Dermis blood vessel endothelial cell (primary cell): ENCODE data around the gene BRF1. TPM values are rescaled to one million over a fixed set of nuclear protein-coding genes. Genes with fewer than 3 reads are reported as not detected.
A peak's percentile ranks its signal among the peaks of the same experiment; 100 is the strongest.

ENCODE experiments used
- DNase-seq: peaks from one replicate; pipeline ENCODE4 v3.0.0; 2010
- total RNA-seq: library from RNA; depleted of rRNA; stranded (reverse); fragments of >200 nt; gene quantifications from 2 replicates; pipeline ENCODE4 v1.2.3, GENCODE V29; 2014

The BRF1 gene
- total RNA-seq, 1 donor from 2014 or later = 71.5 TPM

GRCh38 chr14:105207460-105207901, 93.3 kb downstream of the BRF1 start:
- no peak for DNase-seq

DNA sequence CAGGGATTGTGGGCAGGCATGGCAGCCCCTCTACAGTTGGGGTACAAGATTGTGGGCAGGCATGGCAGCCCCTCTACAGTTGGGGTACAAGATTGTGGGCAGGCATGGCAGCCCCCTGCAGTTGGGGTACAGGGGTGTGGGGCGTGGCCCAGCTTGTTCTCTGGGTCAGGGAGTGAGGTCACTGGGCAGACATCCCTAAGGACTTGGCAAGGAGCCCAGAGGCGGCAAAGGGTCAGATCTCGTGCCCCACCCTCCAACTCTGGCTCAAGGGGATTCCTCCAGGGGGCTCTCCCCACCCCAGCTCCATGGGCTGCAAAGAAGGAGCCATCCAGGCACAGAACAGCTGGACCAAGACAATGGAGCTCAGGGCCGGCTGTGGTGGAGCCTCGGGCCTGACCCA, 93.9 kb downstream of the BRF1 start:
- DNase-seq = no peak

- no peak for DNase-seq
These were observed 95.1 kb downstream of the BRF1 start for GRCh38 chr14:105205673-105206208.

DNA sequence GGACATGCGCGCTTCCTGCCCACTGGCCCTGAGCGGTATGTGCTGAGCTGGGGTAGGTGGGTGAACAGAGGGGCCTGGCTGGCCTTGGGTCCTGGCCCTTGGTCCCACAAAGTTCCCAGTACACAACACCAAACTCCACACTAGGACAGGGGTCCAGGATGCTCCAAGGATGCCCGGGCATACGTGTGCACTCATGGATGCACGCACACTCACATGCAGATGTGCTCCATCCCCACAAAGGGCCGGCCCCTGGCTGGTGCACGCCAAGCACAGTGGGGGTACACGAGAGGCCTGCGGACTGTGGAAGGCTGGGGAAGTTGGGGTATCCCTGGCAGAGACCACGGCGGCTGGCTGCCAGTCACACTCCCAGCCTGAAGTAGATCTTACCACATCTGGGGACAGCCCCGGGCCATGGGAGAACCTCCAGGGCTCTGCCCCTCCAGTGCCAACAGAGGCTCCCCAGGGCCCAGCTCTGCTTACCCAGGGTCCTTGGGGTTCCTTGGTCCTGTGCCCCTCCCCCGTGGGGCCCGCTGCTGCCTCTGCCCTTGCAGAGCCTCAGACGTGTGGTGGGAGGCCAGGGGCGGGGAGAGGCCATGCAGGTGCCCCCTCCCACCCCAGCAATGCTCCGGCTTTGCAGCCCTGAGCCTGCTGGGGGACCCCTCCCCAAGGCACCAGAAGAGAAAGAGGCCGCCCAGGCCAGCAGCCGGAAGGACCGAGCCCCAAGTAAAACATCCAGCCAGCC, 95.7 kb downstream of the BRF1 start:
- no peak for DNase-seq

DNA sequence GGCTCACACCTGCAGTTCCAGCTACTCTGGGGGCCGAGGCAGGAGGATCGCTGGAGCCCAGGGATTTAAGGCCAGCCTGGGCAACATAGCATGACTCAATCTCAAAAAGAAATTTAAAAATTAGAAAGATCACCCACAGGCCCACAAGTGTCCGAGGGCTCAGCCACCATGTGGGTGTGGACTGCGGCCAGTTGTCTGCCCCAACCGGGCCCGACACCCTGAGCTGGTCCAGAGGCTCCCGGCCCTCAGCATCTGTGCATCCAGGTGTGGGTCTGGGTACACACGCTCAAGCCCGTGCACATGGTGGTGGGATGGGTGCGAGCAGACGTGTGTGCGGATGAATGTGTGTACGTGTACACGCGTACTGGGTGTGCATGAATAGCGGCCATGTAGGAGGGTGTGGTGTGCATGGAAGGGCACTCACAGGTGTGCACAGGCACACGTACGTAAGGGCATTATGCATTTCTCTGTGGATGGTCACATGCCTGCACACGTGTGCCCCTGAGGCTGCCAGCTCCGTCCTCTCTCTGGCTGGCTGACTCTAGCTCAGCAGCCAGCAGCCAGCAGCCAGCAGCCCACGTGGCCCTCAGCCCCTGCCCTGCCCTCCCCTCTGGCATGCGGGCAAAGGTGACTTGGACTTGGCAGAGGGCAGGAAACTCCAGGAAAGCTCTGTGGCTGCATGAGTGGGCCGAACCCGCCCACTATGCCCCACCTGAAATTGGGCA, 96.4 kb downstream of the BRF1 start:
- DNase-seq = peak; percentile 33

- DNase-seq = no peak
These were observed 97.1 kb downstream of the BRF1 start for GRCh38 chr14:105203701-105204100.

DNA sequence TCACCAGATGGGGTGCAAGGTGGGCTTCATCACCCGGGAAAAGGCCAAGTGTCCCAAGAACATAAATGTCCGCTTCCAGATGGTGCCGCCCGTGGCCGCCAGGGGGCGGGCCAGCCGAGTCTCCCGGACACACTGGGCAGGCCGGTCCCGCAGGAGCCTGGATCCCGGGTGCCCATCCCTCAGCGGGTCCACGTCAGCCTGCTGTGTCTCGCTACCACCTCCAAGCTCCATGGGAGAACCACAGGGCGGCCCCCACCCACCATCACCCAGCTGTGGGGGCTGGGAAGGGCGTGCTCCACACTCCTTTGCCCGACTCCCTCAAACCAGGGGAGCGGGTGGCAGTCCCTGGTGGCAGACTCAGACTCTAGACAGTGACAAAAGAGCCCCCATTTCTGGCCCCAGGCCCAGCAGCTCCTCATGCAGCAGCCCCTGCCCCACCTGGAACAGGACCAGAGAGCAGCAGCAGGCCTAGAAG, 97.7 kb downstream of the BRF1 start:
- peak; percentile 76 for DNase-seq

DNA sequence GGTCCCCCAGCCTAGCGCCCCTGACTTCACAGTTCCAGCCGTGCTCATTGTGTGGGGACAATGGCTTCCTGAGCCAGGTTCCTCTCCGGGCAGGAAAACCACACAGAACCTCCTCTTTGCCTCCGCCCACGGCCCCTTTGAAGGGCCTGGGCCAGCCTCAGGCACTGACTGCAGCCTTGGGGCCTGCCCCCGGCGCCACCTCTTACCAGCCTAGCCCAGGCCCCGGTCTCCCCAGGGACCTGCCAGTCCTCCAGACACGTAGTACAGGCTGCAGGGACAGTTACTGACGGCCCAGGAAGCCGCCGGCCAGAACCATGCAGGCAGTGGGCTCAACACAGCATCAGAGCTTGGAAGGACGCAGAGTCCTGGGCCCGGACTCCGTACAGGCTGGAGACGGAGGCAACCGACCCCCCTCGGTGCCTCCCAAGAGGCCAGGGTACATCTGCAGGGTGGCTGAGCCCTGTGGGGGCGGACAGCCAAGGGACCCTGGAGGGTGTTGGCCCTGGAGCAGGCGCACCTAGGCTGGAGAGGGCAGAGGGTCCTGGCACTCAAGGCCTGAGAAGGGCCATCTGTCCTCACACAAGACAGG, 98.8 kb downstream of the BRF1 start:
- peak; percentile 45 for DNase-seq

GRCh38 chr14:105201156-105201924, 99.5 kb downstream of the BRF1 start:
- DNase-seq = peak; percentile 31

GRCh38 chr14:105200641-105201040, 100.2 kb downstream of the BRF1 start:
- DNase-seq = no peak

DNA sequence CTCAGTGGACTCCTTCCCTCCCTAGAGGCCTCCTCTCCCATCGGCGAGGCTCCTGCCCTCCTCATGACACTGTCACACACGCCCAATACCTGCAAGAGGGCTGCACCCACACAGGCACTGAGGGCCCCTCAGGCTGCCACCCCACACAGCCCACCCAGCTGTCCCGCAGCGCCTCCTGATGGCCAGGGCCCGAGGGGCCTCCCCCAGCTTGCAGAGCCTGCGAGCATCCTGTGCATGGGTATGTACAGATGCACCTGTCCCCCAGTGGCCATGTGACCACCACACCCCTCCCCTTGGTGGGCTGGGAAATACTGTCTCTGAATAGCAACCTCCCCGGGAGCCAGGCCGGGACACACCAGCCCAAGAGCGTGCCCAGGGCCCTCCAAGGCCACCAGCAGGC, 100.7 kb downstream of the BRF1 start:
- peak; percentile 30 for DNase-seq

GRCh38 chr14:105199093-105199492, 101.7 kb downstream of the BRF1 start:
- peak; percentile 88 for DNase-seq

- DNase-seq = no peak
These were observed 102.2 kb downstream of the BRF1 start for GRCh38 chr14:105198588-105198987.

DNA sequence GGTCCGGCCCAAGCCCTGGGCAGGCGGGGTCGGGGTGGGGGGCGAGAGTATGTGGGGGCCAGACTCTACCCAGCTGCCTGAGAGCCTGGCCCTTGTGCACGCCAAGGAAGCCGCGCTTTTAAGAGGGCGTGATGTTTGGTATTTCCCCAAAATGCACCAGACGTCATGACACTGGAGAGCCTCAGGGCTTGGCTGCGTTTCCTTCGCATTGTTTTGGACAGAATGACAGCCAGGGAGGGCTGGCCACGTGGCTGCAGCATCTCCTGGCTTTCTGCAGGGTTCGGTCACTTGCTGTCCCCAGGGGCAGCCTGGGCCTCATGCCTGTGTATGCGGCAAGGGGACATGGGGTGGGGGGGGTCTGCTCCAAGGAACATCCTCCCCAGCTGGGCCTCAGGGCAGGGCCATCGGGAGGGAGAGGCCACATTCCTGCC, 103.6 kb downstream of the BRF1 start:
- peak; percentile 69 for DNase-seq

- peak; percentile 76 for DNase-seq
These were observed 104.4 kb downstream of the BRF1 start for GRCh38 chr14:105196265-105196960.

GRCh38 chr14:105195522-105196264, 105.1 kb downstream of the BRF1 start:
- peak; percentile 79 for DNase-seq

DNA sequence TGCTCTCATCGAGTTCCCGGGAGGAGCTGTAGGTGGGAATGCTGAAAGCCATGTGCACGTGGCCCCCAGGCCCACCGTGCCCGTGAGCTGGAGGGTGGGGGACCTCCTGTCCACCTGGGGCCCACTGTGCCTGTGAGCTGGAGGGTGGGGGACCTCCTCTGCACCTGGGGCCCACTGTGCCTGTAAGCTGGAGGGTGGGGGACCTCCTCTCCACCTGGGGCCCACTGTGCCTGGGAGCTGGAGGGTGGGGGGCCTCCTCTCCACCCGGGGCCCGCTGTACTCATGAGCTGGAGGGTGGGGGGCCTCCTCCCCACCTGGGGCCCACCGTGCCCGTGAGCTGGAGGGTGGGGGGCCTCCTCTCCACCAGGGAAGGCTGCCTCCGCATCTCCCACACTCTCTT, 105.8 kb downstream of the BRF1 start:
- no peak for DNase-seq

DNA sequence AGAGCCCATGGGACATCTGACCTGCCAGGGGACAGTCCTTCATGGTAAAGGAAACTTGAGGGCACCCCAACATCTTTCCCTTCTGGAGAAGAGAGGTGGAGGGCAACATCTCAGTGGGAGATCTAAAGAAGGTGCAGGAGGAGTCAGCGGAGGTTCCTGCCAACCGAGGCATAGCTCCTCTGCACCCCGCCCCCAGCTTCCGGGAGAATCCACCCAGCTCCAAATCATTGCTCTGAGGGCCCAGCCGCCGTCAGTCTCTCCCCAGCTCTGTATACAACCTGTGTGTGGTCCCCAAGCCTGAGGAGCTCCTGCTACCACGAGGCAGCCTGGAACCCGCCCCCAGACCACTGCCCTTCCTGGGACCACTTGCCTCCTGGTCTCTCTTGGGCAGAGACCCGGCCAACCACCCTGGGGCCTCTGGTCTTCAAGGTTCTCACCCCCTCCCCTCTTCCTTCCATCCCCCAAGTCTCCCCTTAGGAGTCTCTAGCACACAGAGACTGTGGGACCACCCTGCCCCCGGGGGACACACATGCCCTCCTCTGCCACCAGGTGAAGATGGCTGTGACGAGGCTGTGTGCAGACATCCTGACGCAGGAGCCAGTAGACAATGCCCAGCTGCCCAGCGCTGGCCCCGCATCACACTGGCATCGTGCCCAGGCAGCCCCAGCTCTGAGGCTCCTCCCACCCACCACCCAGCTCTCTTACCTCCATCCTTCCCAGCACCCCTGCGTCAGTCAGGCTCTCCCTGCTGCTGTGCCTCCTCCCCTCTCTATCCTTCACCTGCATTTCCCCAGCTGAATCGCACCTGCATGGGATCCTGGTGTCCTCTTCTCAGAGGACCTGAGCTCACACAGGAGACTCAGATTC, 106.7 kb downstream of the BRF1 start:
- DNase-seq = peak; percentile 69

- peak; percentile 93 for DNase-seq
These were observed 107.7 kb downstream of the BRF1 start for GRCh38 chr14:105192866-105193731.
